HL-60 (cell line): ENCODE measurements around the gene TMEM213.

Experiments used
- GABPA ChIP-seq: IDR thresholded peaks from 2 replicates; pipeline ENCODE4 v1.6.1; 2012; ENCODE audit warnings: low read depth
- POLR2AphosphoS5 ChIP-seq: IDR thresholded peaks from 2 replicates; pipeline ENCODE4 v1.6.1; 2012; ENCODE audit warnings: low read depth
- REST ChIP-seq: IDR thresholded peaks from 2 replicates; pipeline ENCODE4 v1.6.1; 2012; ENCODE audit warnings: low read depth; ENCODE audit not compliant: insufficient replicate concordance
- SPI1 ChIP-seq: IDR thresholded peaks from 2 replicates; pipeline ENCODE4 v1.6.1; 2012; ENCODE audit warnings: low read depth, mild to moderate bottlenecking, borderline replicate concordance
- TF ChIP-seq, protein P1 (sequence below): IDR thresholded peaks from one replicate; pipeline ENCODE4 v1.5.1; 2011; ENCODE audit warnings: low read length, control low read depth, inconsistent platforms; ENCODE audit not compliant: insufficient read depth

DNA sequence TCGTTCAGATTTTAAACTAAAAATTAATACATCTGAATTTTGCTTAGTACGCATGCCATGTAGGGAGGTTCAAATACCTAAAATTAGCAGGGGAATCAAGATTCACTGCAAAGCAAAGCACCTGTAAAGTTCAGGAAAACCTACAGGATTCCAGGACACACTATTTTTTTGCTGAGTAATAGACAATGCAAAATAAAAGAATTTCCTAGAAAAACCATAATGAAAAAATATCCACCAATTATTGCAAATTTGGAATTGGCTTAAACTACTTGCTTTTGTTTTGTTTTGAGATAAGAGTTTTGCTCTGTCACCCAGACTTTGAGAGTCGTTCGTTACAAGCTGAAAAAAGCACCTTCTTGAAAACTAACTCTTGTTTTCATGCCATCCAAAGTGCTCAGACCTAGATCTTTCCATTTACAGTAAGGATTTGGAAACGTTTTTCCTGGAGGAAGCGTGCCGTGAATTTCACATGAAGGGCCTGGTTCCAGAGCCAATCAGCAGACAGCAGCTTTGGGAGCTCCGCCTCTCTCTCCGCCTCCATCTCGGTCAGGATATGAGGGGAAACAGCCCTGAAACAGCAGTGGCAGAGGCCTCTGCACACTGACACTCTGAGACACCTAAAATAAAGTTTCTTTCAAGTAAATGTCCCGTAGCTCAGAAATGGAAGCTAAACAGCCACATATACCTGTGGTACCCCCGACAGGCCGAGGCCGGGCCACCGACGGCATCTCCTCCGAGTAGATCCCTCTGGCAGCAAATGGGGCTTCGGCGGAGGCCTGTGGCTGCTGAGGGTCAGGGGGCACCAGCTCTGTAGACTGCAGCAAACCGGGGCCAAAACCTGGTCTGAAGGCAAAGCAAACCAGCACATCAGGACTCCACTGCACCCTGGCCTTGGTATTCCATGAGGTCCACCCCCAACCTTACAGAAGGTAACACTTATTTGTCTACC is 46.1 kb downstream of the TMEM213 start:
- TF ChIP-seq, protein P1, sequence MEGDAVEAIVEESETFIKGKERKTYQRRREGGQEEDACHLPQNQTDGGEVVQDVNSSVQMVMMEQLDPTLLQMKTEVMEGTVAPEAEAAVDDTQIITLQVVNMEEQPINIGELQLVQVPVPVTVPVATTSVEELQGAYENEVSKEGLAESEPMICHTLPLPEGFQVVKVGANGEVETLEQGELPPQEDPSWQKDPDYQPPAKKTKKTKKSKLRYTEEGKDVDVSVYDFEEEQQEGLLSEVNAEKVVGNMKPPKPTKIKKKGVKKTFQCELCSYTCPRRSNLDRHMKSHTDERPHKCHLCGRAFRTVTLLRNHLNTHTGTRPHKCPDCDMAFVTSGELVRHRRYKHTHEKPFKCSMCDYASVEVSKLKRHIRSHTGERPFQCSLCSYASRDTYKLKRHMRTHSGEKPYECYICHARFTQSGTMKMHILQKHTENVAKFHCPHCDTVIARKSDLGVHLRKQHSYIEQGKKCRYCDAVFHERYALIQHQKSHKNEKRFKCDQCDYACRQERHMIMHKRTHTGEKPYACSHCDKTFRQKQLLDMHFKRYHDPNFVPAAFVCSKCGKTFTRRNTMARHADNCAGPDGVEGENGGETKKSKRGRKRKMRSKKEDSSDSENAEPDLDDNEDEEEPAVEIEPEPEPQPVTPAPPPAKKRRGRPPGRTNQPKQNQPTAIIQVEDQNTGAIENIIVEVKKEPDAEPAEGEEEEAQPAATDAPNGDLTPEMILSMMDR, result no peak
- TF ChIP-seq GABPA (no peak), POLR2AphosphoS5 (no peak), SPI1 (no peak), REST (no peak)
